Naive thymus-derived CD8-positive, alpha-beta T cell (primary cell): ENCODE measurements around the gene PFDN6. TPM values are rescaled to one million over a fixed set of nuclear protein-coding genes. Genes with fewer than 3 reads are reported as not detected.

Experiments
- ATAC-seq, 2 donors: fragments of 150-1000 bp; cut with Tn5 transposase in 1 of 2; sonication (Bioruptor Pico), chemical (Tn5 transposase) in 1 of 2; 1 replicate in 1 of 2; 2 replicates in 1 of 2; pipeline ENCODE4 v1.10.0; 2021; ENCODE audit warnings: mild to moderate bottlenecking in 2 of 2, moderate library complexity in 2 of 2
- POLR2A ChIA-PET: fragments of 350-600 bp; sonication (Branson Sonifier 250); formaldehyde crosslinking; loops from one replicate; lab custom pipeline; 2021; ENCODE audit warnings: antibody characterized with exemption; lab: Charles Lee
- DNase-seq, 10 donors: peaks; one replicate each; pipeline versions ENCODE4 v3.0.0 to v3.0.0-alpha.2; 2020 to 2022
- H3K27ac Mint-ChIP-seq, 10 donors: one replicate each; pipeline ENCODE4 v1.8.0; 2020 to 2022; ENCODE audit warnings: mild to moderate bottlenecking in 10 of 10, mixed read lengths in 10 of 10, moderate library complexity in 4 of 10, inconsistent platforms in 1 of 10
- H3K27me3 Mint-ChIP-seq, 5 donors: one replicate each; pipeline ENCODE4 v1.8.0; 2021 to 2022; ENCODE audit warnings: mixed read lengths in 5 of 5
- H3K36me3 Mint-ChIP-seq, 3 donors: one replicate each; pipeline ENCODE4 v1.8.0; 2020 to 2022; ENCODE audit warnings: mixed read lengths in 3 of 3, mild to moderate bottlenecking in 2 of 3, inconsistent platforms in 1 of 3
- H3K4me1 Mint-ChIP-seq, 4 donors: one replicate each; pipeline ENCODE4 v1.8.0; 2021 to 2022; ENCODE audit warnings: mixed read lengths in 4 of 4
- H3K4me3 Mint-ChIP-seq, 10 donors: one replicate each; pipeline ENCODE4 v1.8.0; 2020 to 2022; ENCODE audit warnings: mild to moderate bottlenecking in 10 of 10, mixed read lengths in 10 of 10, moderate library complexity in 6 of 10, inconsistent platforms in 1 of 10
- H3K9me3 Mint-ChIP-seq, 9 donors: one replicate each; pipeline ENCODE4 v1.8.0; 2020 to 2022; ENCODE audit warnings: mixed read lengths in 9 of 9, mild to moderate bottlenecking in 3 of 9, inconsistent platforms in 1 of 9, moderate library complexity in 1 of 9
- polyA plus RNA-seq, 3 donors: library from polyadenylated mRNA; unstranded; fragments of 300-500 nt; fragmentation: Illumina TruSeq; gene quantifications; one replicate each; pipeline ENCODE4 v1.2.3, GENCODE V29; 2021
- total RNA-seq, 8 experiments: library from RNA in 2 of 8; stranded (reverse) in 2 of 8; gene quantifications; one replicate each; pipeline ENCODE4 v1.2.3 and lab custom pipeline; 2021 to 2026

The PFDN6 gene
- total RNA-seq: 10 to 100 TPM; 30.4 to 36.6 TPM
- polyA plus RNA-seq: 10 to 100 TPM; 33.4 to 38.2 (median 35.5) TPM
- 9.8 to 60.0 (median 21.3) reads per million in 6 experiments for total RNA-seq (lab: John Stamatoyannopoulos, UW)

GRCh38 chr6:33288921-33289783 lies at the start of gene PFDN6, which contains the start of gene WDR46:
Gene PFDN6, plus strand, starts transcription at chr6:33289601. Its CDS starts 256 bp downstream, at chr6:33289857.
Gene WDR46, minus strand, starts transcription at chr6:33289239. Its CDS starts 69 bp downstream, at chr6:33289170.
- Mint-ChIP-seq H3K27ac (peak within 1 kb of the TSS; percentile 84 to 97 (median 94)), H3K4me1 (peaks cover 22 to 51% (median 48%) of the 10 kb centered on the region in 4 donors), H3K4me3 (peak within 1 kb of the TSS; percentile 87 to 100 (median 99)), H3K36me3 (peaks cover 0 to 51% (median 12%) of the 10 kb centered on the region in 3 donors), H3K27me3 (no peaks in the 10 kb centered on the region), H3K9me3 (no peaks in the 10 kb centered on the region)
- DNase-seq (peak; percentile 53 to 91 (median 81)), ATAC-seq (peak; percentile 96 to 97)
- POLR2A ChIA-PET: interaction anchor here (0.6 to 7.0 kb wide), 28 partner anchors 9 to 1388 kb away, joined by 3 to 128 read pairs (median 4); partner anchors contain the start of genes B3GALT4, CUTA, RGL2 and RPS18

GRCh38 chr6:33241968-33242367 lies 47.4 kb upstream of the PFDN6 start:
- peaks cover 0 to 11% (median 0%) of the 10 kb centered on the region in 5 donors for H3K27me3 Mint-ChIP-seq
- peak overlapping the region in 9 of 10 donors; percentile 7 to 74 (median 44) for H3K4me3 Mint-ChIP-seq
- DNase-seq (peak in 2 of 10 donors; percentile 23 to 31), ATAC-seq (peak; percentile 72 to 76)
- H3K9me3 Mint-ChIP-seq: no peaks in the 10 kb centered on the region
- no peaks in the 10 kb centered on the region for H3K36me3 Mint-ChIP-seq
- H3K4me1 Mint-ChIP-seq: peaks cover 7 to 13% (median 10%) of the 10 kb centered on the region in 4 donors
- H3K27ac Mint-ChIP-seq: peak overlapping the region in 8 of 10 donors; percentile 46 to 87 (median 69)
- POLR2A ChIA-PET: interaction anchor here (0.7 to 1.1 kb wide), 2 partner anchors 44 to 125 kb away, joined by 3 read pairs; no protein-coding TSS in a partner anchor

- H3K27ac Mint-ChIP-seq: peak overlapping the region in 1 of 10 donors; percentile 45
- DNase-seq: no peak
- H3K4me3 Mint-ChIP-seq: no peak overlapping the region
- H3K36me3 Mint-ChIP-seq: no peaks in the 10 kb centered on the region
- H3K4me1 Mint-ChIP-seq: peaks cover 11 to 19% (median 16%) of the 10 kb centered on the region in 4 donors
- no peak for ATAC-seq
- no peaks in the 10 kb centered on the region for H3K9me3 Mint-ChIP-seq
- POLR2A ChIA-PET: no interaction called here
- H3K27me3 Mint-ChIP-seq: peaks cover 0 to 11% (median 0%) of the 10 kb centered on the region in 5 donors
Measured at GRCh38 chr6:33243476-33243875, 45.9 kb upstream of the PFDN6 start.

GRCh38 chr6:33247977-33248642 lies 41.3 kb upstream of the PFDN6 start:
- no peaks in the 10 kb centered on the region for H3K9me3 Mint-ChIP-seq
- POLR2A ChIA-PET: interaction anchor here (0.5 to 5.4 kb wide), 33 partner anchors 9 to 373 kb away, joined by 3 to 84 read pairs (median 7); partner anchors contain the start of genes B3GALT4, BRD2, HSD17B8 and ITPR3
- H3K27ac Mint-ChIP-seq: peak overlapping the region; percentile 86 to 99 (median 98)
- H3K4me1 Mint-ChIP-seq: peaks cover 22 to 41% (median 38%) of the 10 kb centered on the region in 4 donors
- H3K27me3 Mint-ChIP-seq: no peaks in the 10 kb centered on the region
- H3K4me3 Mint-ChIP-seq: peak overlapping the region; percentile 83 to 94 (median 90)
- H3K36me3 Mint-ChIP-seq: peaks cover 0 to 26% (median 0%) of the 10 kb centered on the region in 3 donors
- ATAC-seq: peak; percentile 36 to 40
- DNase-seq: peak; percentile 83 to 95 (median 90)

GRCh38 chr6:33248643-33248931 lies 40.8 kb upstream of the PFDN6 start:
- H3K27me3 Mint-ChIP-seq: no peaks in the 10 kb centered on the region
- DNase-seq (peak in 3 of 10 donors; percentile 26 to 72 (median 55)), ATAC-seq (peak; percentile 30 to 43)
- peak overlapping the region; percentile 86 to 99 (median 98) for H3K27ac Mint-ChIP-seq
- H3K4me3 Mint-ChIP-seq: peak overlapping the region; percentile 83 to 94 (median 90)
- H3K9me3 Mint-ChIP-seq: no peaks in the 10 kb centered on the region
- H3K4me1 Mint-ChIP-seq: peaks cover 22 to 41% (median 38%) of the 10 kb centered on the region in 4 donors
- H3K36me3 Mint-ChIP-seq: peaks cover 0 to 27% (median 0%) of the 10 kb centered on the region in 3 donors
- POLR2A ChIA-PET: interaction anchor here (0.5 to 5.4 kb wide), 37 partner anchors 10 to 410 kb away, joined by 3 to 84 read pairs (median 7); partner anchors contain the start of genes B3GALT4, BRD2, HLA-DPA1 and HSD17B8

DNA sequence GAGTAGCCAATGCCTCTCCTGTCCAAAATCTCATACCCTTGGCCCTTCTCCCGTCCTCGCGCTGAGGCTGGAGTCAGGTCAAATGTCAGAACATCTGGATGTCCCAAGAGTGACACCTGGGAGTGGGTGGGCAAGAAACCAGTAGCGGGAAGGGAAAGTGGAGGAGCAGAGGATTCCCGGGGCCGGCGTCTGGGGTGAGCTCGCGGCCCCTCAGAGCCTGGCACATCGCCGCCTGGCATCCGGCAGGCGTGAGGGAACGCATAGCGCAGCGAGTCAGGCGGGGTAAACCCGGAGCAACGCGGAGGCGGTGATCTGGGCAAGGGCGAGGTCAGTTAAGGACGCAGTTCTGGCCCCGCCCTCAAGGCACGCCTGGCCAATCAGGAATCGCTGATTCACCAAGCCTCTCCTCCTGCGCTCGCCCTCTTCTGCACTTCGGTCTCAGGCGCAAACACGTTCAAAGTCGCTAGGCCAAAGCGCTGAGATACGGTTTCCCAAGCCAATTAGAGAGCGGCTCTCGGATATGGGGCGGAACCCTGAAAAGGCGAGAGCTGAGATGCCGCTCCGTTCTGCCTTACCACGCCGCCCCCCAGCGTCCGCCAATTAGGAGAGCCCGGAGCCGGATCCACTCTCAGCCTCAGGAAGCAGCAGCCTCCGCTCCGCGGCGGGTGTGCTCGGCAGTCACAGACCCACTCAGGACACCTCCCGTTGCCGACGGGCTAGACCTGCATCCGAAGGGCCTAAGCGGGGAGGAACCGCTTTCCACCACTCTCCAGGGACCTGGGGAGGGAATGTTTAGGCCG lies 40.3 kb upstream of the PFDN6 start:
- POLR2A ChIA-PET: interaction anchor here (0.5 to 5.4 kb wide), 41 partner anchors 10 to 410 kb away, joined by 3 to 84 read pairs (median 6); partner anchors contain the start of genes B3GALT4, BRD2, COL11A2 and HLA-DPA1
- Mint-ChIP-seq H3K27ac (peak overlapping the region; percentile 91 to 99 (median 98)), H3K4me1 (peaks cover 22 to 41% (median 38%) of the 10 kb centered on the region in 4 donors)

DNA sequence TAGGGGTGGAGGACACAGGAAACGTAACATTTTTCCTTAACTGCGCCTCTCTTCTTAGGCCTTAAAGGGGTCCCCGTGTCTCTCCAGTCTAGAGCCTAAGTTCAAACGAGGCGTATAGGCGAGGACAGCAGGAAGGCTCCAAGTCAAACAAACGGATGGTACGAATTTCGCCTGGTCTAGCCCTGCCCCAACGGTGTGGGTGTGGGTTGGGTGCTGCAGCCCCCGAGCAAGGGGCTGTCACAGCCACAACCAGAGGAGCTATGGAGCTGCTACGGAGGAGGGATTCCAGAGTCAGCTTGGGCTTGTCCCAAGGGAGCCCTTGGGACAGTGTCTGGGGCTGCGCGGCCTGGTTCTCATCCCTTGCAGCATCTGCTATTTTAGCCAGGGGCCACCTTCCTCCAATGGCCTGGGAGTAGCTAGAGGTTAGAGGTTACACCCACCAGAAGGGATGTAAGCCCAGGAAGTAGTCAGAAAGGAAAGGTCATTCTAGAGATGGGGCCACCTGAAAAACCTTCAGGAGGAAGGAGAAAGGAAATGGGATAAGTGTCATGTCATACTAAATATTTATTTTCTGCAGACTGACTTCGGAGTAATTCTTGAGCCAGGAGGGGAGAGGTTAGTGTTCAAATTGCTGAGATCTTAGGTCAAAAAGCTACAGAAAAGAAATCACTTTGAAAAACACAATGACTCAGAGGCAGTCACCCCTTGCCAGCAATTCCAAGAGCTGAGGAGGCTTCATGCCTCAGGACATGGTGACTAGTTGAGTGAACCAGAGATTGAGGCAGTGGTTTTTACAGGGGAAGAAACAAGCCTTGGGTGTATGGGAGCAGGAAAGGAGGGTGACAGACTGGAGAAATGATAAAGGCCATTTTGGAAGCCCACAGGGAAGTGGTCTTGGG lies 39.4 kb upstream of the PFDN6 start:
- Mint-ChIP-seq H3K9me3 (no peaks in the 10 kb centered on the region), H3K36me3 (peaks cover 0 to 31% (median 0%) of the 10 kb centered on the region in 3 donors), H3K27ac (peak overlapping the region; percentile 91 to 99 (median 98)), H3K27me3 (no peaks in the 10 kb centered on the region), H3K4me3 (peak overlapping the region; percentile 83 to 94 (median 90)), H3K4me1 (peaks cover 22 to 41% (median 38%) of the 10 kb centered on the region in 4 donors)
- DNase-seq (peak in 2 of 10 donors; percentile 4 to 64), ATAC-seq (no peak)
- POLR2A ChIA-PET: interaction anchor here (0.6 to 5.4 kb wide), 26 partner anchors 9 to 411 kb away, joined by 3 to 84 read pairs (median 8); partner anchors contain the start of genes B3GALT4, COL11A2, HLA-DPA1 and HSD17B8

More for the DNA sequence above, 40.3 kb upstream of the PFDN6 start:
- Mint-ChIP-seq H3K27me3 (no peaks in the 10 kb centered on the region), H3K9me3 (no peaks in the 10 kb centered on the region), H3K36me3 (peaks cover 0 to 29% (median 0%) of the 10 kb centered on the region in 3 donors), H3K4me3 (peak overlapping the region; percentile 83 to 94 (median 90))
- ATAC-seq (peak; percentile 86 to 89), DNase-seq (peak; percentile 87 to 98 (median 95))

GRCh38 chr6:33250731-33251130 lies 38.7 kb upstream of the PFDN6 start:
- no peaks in the 10 kb centered on the region for H3K27me3 Mint-ChIP-seq
- H3K27ac Mint-ChIP-seq: peak overlapping the region; percentile 91 to 99 (median 98)
- DNase-seq: no peak
- peaks cover 0 to 37% (median 0%) of the 10 kb centered on the region in 3 donors for H3K36me3 Mint-ChIP-seq
- POLR2A ChIA-PET: interaction anchor here (0.8 to 5.4 kb wide), 7 partner anchors 21 to 279 kb away, joined by 3 to 84 read pairs (median 37); partner anchors contain the start of genes B3GALT4, PFDN6, RGL2 and RING1
- ATAC-seq: no peak
- H3K4me1 Mint-ChIP-seq: peaks cover 22 to 41% (median 38%) of the 10 kb centered on the region in 4 donors
- H3K9me3 Mint-ChIP-seq: no peaks in the 10 kb centered on the region
- H3K4me3 Mint-ChIP-seq: peak overlapping the region; percentile 36 to 94 (median 90)

DNA sequence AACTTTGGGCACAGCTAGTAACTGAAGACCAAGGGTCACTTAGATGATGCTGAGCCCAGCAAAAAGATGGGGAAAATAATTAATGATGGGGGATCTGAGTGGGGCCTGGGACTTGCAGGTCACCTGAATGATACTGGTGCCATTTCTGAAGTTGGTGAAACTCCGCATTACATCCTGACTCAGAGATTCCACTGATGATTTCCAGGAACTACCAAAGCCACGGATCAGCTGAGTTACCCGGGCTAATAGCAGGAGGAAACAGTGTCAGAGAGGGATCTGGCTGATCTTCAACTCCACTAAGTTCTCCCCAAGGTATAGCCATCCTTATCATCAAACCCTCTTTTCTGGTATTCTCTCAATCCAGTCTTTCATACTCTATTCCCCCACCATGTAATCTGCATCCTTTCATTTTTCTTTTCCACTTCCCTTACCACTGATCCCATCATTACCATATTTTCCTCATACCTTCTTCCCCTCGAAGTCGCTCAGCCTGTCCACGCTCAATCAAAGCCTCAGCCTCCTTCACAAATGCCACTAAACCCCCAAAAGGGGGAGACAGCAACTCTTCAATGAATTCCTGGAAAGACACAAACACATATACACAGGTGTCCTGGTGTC lies 37.9 kb upstream of the PFDN6 start:
- POLR2A ChIA-PET: interaction anchor here (0.6 to 5.4 kb wide), 8 partner anchors 19 to 289 kb away, joined by 3 to 84 read pairs (median 12); partner anchors contain the start of genes B3GALT4, RGL2, RPS18 and VPS52
- H3K9me3 Mint-ChIP-seq: no peaks in the 10 kb centered on the region
- ATAC-seq: no peak
- peak overlapping the region in 9 of 10 donors; percentile 10 to 84 (median 31) for H3K27ac Mint-ChIP-seq
- no peaks in the 10 kb centered on the region for H3K27me3 Mint-ChIP-seq
- H3K36me3 Mint-ChIP-seq: peaks cover 0 to 44% (median 0%) of the 10 kb centered on the region in 3 donors
- DNase-seq: no peak
- peak overlapping the region in 9 of 10 donors; percentile 1 to 69 (median 28) for H3K4me3 Mint-ChIP-seq
- peaks cover 22 to 41% (median 38%) of the 10 kb centered on the region in 4 donors for H3K4me1 Mint-ChIP-seq

GRCh38 chr6:33252759-33253158 lies 36.6 kb upstream of the PFDN6 start:
- no peaks in the 10 kb centered on the region for H3K27me3 Mint-ChIP-seq
- DNase-seq (no peak), ATAC-seq (no peak)
- no peaks in the 10 kb centered on the region for H3K9me3 Mint-ChIP-seq
- peak overlapping the region in 2 of 10 donors; percentile 0 to 53 for H3K27ac Mint-ChIP-seq
- H3K4me1 Mint-ChIP-seq: peaks cover 22 to 41% (median 38%) of the 10 kb centered on the region in 4 donors
- peaks cover 0 to 51% (median 0%) of the 10 kb centered on the region in 3 donors for H3K36me3 Mint-ChIP-seq
- POLR2A ChIA-PET: no interaction called here
- H3K4me3 Mint-ChIP-seq: no peak overlapping the region
